SK-N-SH (cell line): ENCODE results near the gene LNX2. TPM values are rescaled to one million over a fixed set of nuclear protein-coding genes. Genes with fewer than 3 reads are reported as not detected.

Experiments
- CTCF ChIA-PET: fragments of 300-600, 350-600 bp; formaldehyde crosslinking; extraction: SDS; loops from one replicate; lab custom pipeline; 2021; lab: Yijun Ruan, JAX
- POLR2A ChIA-PET: fragments of 350-600 bp; sonication (Branson Sonifier 250); formaldehyde crosslinking; extraction: SDS; loops from one replicate; lab custom pipeline; 2020; ENCODE audit warnings: antibody characterized with exemption, inconsistent platforms; lab: Yijun Ruan, JAX
- DNase-seq: peaks from one replicate; pipeline ENCODE4 v3.0.0; 2012
- H2AFZ ChIP-seq: fragments of 200-600 bp; sonication (generic); 2 replicates; pipeline ENCODE4 v1.8.1; 2016; ENCODE audit warnings: antibody characterized with exemption, mild to moderate bottlenecking, low read depth
- H3F3A ChIP-seq: fragments of 200-600 bp; sonication (generic); replicated peaks from 2 replicates; pipeline ENCODE3; 2016; ENCODE audit warnings: antibody characterized with exemption, mild to moderate bottlenecking; ENCODE audit not compliant: insufficient read depth
- H3K27ac ChIP-seq, 2 experiments: fragments of 200-500 bp in 1 of 2; fragments of 200-600 bp in 1 of 2; sonication (Bioruptor generic) in 1 of 2; sonication (generic), shearing (Covaris generic) in 1 of 2; 2 replicates each; pipeline versions ENCODE4 v1.5.1 to v1.6.1; 2014 to 2016; ENCODE audit warnings: low read depth in 2 of 2, inconsistent platforms in 1 of 2, low read length in 1 of 2, mild to moderate bottlenecking in 1 of 2, mixed read lengths in 1 of 2
- H3K27me3 ChIP-seq: fragments of 200-600 bp; sonication (generic), shearing (Covaris generic); 2 replicates; pipeline ENCODE4 v1.6.1; 2016; ENCODE audit warnings: mixed run types; ENCODE audit not compliant: insufficient read depth
- H3K36me3 ChIP-seq, 2 experiments: fragments of 200-500 bp in 1 of 2; fragments of 200-600 bp in 1 of 2; sonication (Bioruptor generic) in 1 of 2; sonication (generic) in 1 of 2; replicated peaks in 1 of 2; 2 replicates each; pipeline versions ENCODE3 to v1.5.1; 2014 to 2016; ENCODE audit warnings: low read length in 1 of 2, mild to moderate bottlenecking in 1 of 2; ENCODE audit not compliant: insufficient read depth in 2 of 2, control insufficient read depth in 1 of 2
- H3K4me1 ChIP-seq, 2 experiments: fragments of 200-500 bp in 1 of 2; fragments of 200-600 bp in 1 of 2; sonication (Bioruptor generic) in 1 of 2; sonication (generic), shearing (Covaris generic) in 1 of 2; 2 replicates each; pipeline versions ENCODE4 v1.5.1 to v1.6.1; 2014 to 2016; ENCODE audit warnings: low read depth in 1 of 2, low read length in 1 of 2, mixed run types in 1 of 2; ENCODE audit not compliant: insufficient read depth in 2 of 2, control insufficient read depth in 1 of 2
- H3K4me2 ChIP-seq: fragments of 200-600 bp; sonication (generic), shearing (Covaris generic); 2 replicates; pipeline ENCODE4 v1.6.1; 2017; ENCODE audit warnings: mixed run types
- H3K4me3 ChIP-seq, 2 experiments: fragments of 200-500 bp in 1 of 2; fragments of 200-600 bp in 1 of 2; sonication (Bioruptor generic) in 1 of 2; sonication (generic), shearing (Covaris generic) in 1 of 2; 2 replicates each; pipeline versions ENCODE4 v1.5.1 to v1.8.1; 2014 to 2016; ENCODE audit warnings: low read depth in 2 of 2, inconsistent platforms in 1 of 2, low read length in 1 of 2, mild to moderate bottlenecking in 1 of 2, mixed read lengths in 1 of 2, moderate library complexity in 1 of 2
- H3K79me2 ChIP-seq: fragments of 200-600 bp; sonication (generic); 2 replicates; pipeline ENCODE4 v1.8.1; 2017; ENCODE audit warnings: mild to moderate bottlenecking; ENCODE audit not compliant: insufficient read depth
- H3K9ac ChIP-seq: fragments of 200-600 bp; sonication (generic); 2 replicates; pipeline ENCODE4 v1.6.1; 2017; ENCODE audit warnings: mixed run types
- H3K9me2 ChIP-seq: fragments of 200-600 bp; sonication (generic); 2 replicates; pipeline ENCODE4 v1.6.1; 2017; ENCODE audit warnings: mixed run types
- H3K9me3 ChIP-seq: fragments of 200-600 bp; sonication (generic); 2 replicates; pipeline ENCODE4 v1.6.1; 2017; ENCODE audit warnings: mixed run types, mild to moderate bottlenecking, moderate library complexity
- H4K20me1 ChIP-seq: fragments of 200-600 bp; sonication (generic); 2 replicates; pipeline ENCODE4 v1.6.1; 2017; ENCODE audit warnings: mild to moderate bottlenecking, mixed run types; ENCODE audit not compliant: insufficient read depth
- CHD2 ChIP-seq: fragments of 150-350 bp; IDR thresholded peaks from 2 replicates; pipeline ENCODE4 v1.6.1; 2018; ENCODE audit warnings: low read length; ENCODE audit not compliant: partially characterized antibody
- ELF1 ChIP-seq: IDR thresholded peaks from 2 replicates; pipeline ENCODE4 v1.4.0; 2012
- EP300 ChIP-seq, 2 experiments: IDR thresholded peaks; 2 replicates each; pipeline versions ENCODE4 v1.4.0 to v1.6.1; 2012; ENCODE audit warnings: borderline replicate concordance in 1 of 2, low read depth in 1 of 2, low read length in 1 of 2
- EZH2phosphoT487 ChIP-seq: fragments of 200-600 bp; sonication (generic); IDR thresholded peaks from 2 replicates; pipeline ENCODE4 v1.6.1; 2017; ENCODE audit warnings: low read depth, mixed run types, mild to moderate bottlenecking, antibody characterized with exemption, moderate library complexity, borderline replicate concordance
- FOSL2 ChIP-seq: IDR thresholded peaks from 2 replicates; pipeline ENCODE4 v1.4.0; 2012; ENCODE audit warnings: low read depth, mild to moderate bottlenecking, moderate library complexity, borderline replicate concordance
- FOXM1 ChIP-seq: IDR thresholded peaks from 2 replicates; pipeline ENCODE4 v1.4.0; 2012; ENCODE audit warnings: low read depth, mild to moderate bottlenecking
- GABPA ChIP-seq: IDR thresholded peaks from 2 replicates; pipeline ENCODE4 v1.4.0; 2012; ENCODE audit warnings: low read depth, mild to moderate bottlenecking
- GATA2 ChIP-seq: sonication (generic); formaldehyde crosslinking; IDR thresholded peaks from 2 replicates; pipeline ENCODE4 v1.5.0; 2020; ENCODE audit warnings: mild to moderate bottlenecking, missing genetic modification reagents
- JUND ChIP-seq: IDR thresholded peaks from 2 replicates; pipeline ENCODE4 v1.4.0; 2012
- NFIC ChIP-seq: IDR thresholded peaks from 2 replicates; pipeline ENCODE4 v1.4.0; 2012; ENCODE audit warnings: borderline replicate concordance
- NRF1 ChIP-seq: IDR thresholded peaks from 2 replicates; pipeline ENCODE4 v1.6.1; 2012; ENCODE audit warnings: low read depth, mild to moderate bottlenecking, low read length
- RAD21 ChIP-seq: IDR thresholded peaks from 2 replicates; pipeline ENCODE4 v1.6.1; 2012; ENCODE audit warnings: mild to moderate bottlenecking, low read length
- RCOR1 ChIP-seq: fragments of 150-350 bp; IDR thresholded peaks from 2 replicates; pipeline ENCODE4 v1.6.1; 2017; ENCODE audit warnings: antibody characterized with exemption, low read length
- SIN3A ChIP-seq: IDR thresholded peaks from 2 replicates; pipeline ENCODE4 v1.6.1; 2012; ENCODE audit warnings: low read depth, mild to moderate bottlenecking, low read length, moderate library complexity, borderline replicate concordance
- SMC3 ChIP-seq: IDR thresholded peaks from 2 replicates; pipeline ENCODE4 v1.6.1; 2012; ENCODE audit warnings: low read depth, low read length, improper control_type of control experiment
- TAF1 ChIP-seq: IDR thresholded peaks from 2 replicates; pipeline ENCODE4 v1.6.1; 2012; ENCODE audit warnings: low read depth, mild to moderate bottlenecking, low read length, moderate library complexity, borderline replicate concordance
- TCF12 ChIP-seq: IDR thresholded peaks from 2 replicates; pipeline ENCODE4 v1.4.0; 2012
- TEAD4 ChIP-seq: IDR thresholded peaks from 2 replicates; pipeline ENCODE4 v1.4.0; 2012; ENCODE audit warnings: mild to moderate bottlenecking, borderline replicate concordance; ENCODE audit not compliant: insufficient read depth
- WGBS: methylation state at CpG from one replicate; pipeline ENCODE4 v1.1.6; 2017; ENCODE audit warnings: low lambda C conversion rate; 5-methylcytosine and 5-hydroxymethylcytosine counted together
- polyA plus RNA-seq, 3 experiments: library from polyadenylated mRNA; depleted of rRNA; stranded (reverse); fragments of >200 nt; gene quantifications; 2 replicates each; pipeline ENCODE4 v1.2.3, GENCODE V29; 2012
- TF ChIP-seq, protein P1 (sequence below): IDR thresholded peaks from 2 replicates; pipeline ENCODE4 v1.6.1; 2012; ENCODE audit warnings: mild to moderate bottlenecking, low read depth, low read length, moderate library complexity
- TF ChIP-seq, protein P2 (sequence below): fragments of 200-600 bp; sonication (generic); IDR thresholded peaks from 2 replicates; pipeline ENCODE4 v1.6.1; 2017; ENCODE audit warnings: antibody characterized with exemption, mild to moderate bottlenecking, moderate library complexity
- TF ChIP-seq, protein P3 (sequence below): IDR thresholded peaks from 2 replicates; pipeline ENCODE4; 2012
- TF ChIP-seq, protein P4 (sequence below): fragments of 150-350 bp; IDR thresholded peaks from 2 replicates; pipeline ENCODE4 v1.6.1; 2016; ENCODE audit warnings: mild to moderate bottlenecking, low read depth, low read length
- TF ChIP-seq, protein P5 (sequence below): IDR thresholded peaks from 2 replicates; pipeline ENCODE4 v1.4.0; 2012; ENCODE audit warnings: low read depth, borderline replicate concordance
- TF ChIP-seq, protein P6 (sequence below): fragments of 150-350 bp; IDR thresholded peaks from 2 replicates; pipeline ENCODE4 v1.6.1; 2017; ENCODE audit warnings: antibody characterized with exemption, low read length, low read depth, borderline replicate concordance
- TF ChIP-seq, protein P7 (sequence below): IDR thresholded peaks from 2 replicates; pipeline ENCODE4 v1.4.0; 2012; ENCODE audit warnings: low read depth

Gene LNX2
- polyA plus RNA-seq, 1 of the 3 experiments (the other 2 are of a cell fraction) = 3.7 TPM

DNA sequence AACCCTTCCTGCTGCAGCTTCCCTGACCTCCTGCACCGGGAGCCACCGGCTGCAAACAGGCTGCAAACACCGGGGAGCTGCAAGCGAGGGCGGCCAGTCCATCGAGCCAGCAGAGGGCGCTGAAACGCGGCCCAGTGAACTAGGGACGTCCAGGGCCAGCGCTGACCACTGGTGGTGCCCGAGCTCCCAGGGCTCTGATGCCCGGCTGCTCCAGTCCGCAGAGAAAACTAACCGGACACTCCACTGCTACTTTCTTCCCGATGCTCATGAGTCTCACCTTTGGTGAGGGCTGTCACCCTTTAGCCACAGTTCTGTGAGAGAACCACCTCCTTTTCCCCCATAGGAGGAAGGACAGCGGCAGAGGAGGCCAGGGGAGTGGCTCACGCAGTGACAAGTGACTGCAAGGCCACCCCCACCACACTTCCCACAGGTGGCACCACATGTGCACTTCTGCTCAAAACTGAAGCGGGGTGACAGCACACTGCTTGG, 87.1 kb downstream of the LNX2 start:
- peaks cover 0 to 3% of the 10 kb centered on the region in 2 experiments; a peak in 1 of 4 replicates for H3K4me1 ChIP-seq
- H3K4me3 ChIP-seq = peak overlapping the region; percentile 42 to 46
- peak overlapping the region; percentile 74; the same call in 1 of the 2 replicates for H2AFZ ChIP-seq
- peak; percentile 85 for DNase-seq
- no peak overlapping the region for H3K9ac ChIP-seq
- no peaks in the 10 kb centered on the region for H3K9me2 ChIP-seq
- H3K9me3 ChIP-seq = no peaks in the 10 kb centered on the region
- no peaks in the 10 kb centered on the region for H3K79me2 ChIP-seq
- H3K4me2 ChIP-seq = peak overlapping the region; percentile 73
- H3F3A ChIP-seq = no peaks in the 10 kb centered on the region
- no peaks in the 10 kb centered on the region for H4K20me1 ChIP-seq
- WGBS = 8% methylated on average over 10 of the region's 19 CpGs
- ChIA-PET POLR2A (interaction anchor here (0.6 kb wide), 1 partner anchor 218 kb away, joined by 3 read pairs; no protein-coding TSS in a partner anchor), CTCF (interaction anchor here (0.5 to 11.2 kb wide), 78 partner anchors 10 to 1125 kb away, joined by 3 to 207 read pairs (median 4); partner anchors contain the start of genes LNX2 and POLR1D)
- H3K27me3 ChIP-seq = peaks cover 7% of the 10 kb centered on the region; the same call in 1 of the 2 replicates
- no peaks in the 10 kb centered on the region for H3K36me3 ChIP-seq
- no peak overlapping the region for H3K27ac ChIP-seq
- TF ChIP-seq EP300 (IDR thresholded peaks at IDR 0.05; ENCODE audit: borderline replicate concordance in 1 of 2, low read depth in 1 of 2, low read length in 1 of 2) (no peak), SMC3 (peak; percentile 99), ELF1 (no peak), FOSL2 (no peak), EZH2phosphoT487 (no peak), GATA2 (no peak), RCOR1 (peak; percentile 16; the same call in 1 of the 2 replicates), SIN3A (no peak), TEAD4 (no peak), NFIC (no peak), NRF1 (no peak), GABPA (no peak), RAD21 (peak; percentile 82), FOXM1 (no peak), JUND (no peak), TAF1 (no peak), CHD2 (peak; percentile 11), TCF12 (no peak)
- TF ChIP-seq, protein P1, sequence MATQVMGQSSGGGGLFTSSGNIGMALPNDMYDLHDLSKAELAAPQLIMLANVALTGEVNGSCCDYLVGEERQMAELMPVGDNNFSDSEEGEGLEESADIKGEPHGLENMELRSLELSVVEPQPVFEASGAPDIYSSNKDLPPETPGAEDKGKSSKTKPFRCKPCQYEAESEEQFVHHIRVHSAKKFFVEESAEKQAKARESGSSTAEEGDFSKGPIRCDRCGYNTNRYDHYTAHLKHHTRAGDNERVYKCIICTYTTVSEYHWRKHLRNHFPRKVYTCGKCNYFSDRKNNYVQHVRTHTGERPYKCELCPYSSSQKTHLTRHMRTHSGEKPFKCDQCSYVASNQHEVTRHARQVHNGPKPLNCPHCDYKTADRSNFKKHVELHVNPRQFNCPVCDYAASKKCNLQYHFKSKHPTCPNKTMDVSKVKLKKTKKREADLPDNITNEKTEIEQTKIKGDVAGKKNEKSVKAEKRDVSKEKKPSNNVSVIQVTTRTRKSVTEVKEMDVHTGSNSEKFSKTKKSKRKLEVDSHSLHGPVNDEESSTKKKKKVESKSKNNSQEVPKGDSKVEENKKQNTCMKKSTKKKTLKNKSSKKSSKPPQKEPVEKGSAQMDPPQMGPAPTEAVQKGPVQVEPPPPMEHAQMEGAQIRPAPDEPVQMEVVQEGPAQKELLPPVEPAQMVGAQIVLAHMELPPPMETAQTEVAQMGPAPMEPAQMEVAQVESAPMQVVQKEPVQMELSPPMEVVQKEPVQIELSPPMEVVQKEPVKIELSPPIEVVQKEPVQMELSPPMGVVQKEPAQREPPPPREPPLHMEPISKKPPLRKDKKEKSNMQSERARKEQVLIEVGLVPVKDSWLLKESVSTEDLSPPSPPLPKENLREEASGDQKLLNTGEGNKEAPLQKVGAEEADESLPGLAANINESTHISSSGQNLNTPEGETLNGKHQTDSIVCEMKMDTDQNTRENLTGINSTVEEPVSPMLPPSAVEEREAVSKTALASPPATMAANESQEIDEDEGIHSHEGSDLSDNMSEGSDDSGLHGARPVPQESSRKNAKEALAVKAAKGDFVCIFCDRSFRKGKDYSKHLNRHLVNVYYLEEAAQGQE = no peak
- TF ChIP-seq, protein P2, sequence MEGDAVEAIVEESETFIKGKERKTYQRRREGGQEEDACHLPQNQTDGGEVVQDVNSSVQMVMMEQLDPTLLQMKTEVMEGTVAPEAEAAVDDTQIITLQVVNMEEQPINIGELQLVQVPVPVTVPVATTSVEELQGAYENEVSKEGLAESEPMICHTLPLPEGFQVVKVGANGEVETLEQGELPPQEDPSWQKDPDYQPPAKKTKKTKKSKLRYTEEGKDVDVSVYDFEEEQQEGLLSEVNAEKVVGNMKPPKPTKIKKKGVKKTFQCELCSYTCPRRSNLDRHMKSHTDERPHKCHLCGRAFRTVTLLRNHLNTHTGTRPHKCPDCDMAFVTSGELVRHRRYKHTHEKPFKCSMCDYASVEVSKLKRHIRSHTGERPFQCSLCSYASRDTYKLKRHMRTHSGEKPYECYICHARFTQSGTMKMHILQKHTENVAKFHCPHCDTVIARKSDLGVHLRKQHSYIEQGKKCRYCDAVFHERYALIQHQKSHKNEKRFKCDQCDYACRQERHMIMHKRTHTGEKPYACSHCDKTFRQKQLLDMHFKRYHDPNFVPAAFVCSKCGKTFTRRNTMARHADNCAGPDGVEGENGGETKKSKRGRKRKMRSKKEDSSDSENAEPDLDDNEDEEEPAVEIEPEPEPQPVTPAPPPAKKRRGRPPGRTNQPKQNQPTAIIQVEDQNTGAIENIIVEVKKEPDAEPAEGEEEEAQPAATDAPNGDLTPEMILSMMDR = peak; percentile 93
- TF ChIP-seq, protein P3, sequence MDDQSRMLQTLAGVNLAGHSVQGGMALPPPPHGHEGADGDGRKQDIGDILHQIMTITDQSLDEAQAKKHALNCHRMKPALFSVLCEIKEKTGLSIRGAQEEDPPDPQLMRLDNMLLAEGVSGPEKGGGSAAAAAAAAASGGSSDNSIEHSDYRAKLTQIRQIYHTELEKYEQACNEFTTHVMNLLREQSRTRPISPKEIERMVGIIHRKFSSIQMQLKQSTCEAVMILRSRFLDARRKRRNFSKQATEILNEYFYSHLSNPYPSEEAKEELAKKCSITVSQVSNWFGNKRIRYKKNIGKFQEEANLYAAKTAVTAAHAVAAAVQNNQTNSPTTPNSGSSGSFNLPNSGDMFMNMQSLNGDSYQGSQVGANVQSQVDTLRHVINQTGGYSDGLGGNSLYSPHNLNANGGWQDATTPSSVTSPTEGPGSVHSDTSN = no peak
- TF ChIP-seq, protein P4, sequence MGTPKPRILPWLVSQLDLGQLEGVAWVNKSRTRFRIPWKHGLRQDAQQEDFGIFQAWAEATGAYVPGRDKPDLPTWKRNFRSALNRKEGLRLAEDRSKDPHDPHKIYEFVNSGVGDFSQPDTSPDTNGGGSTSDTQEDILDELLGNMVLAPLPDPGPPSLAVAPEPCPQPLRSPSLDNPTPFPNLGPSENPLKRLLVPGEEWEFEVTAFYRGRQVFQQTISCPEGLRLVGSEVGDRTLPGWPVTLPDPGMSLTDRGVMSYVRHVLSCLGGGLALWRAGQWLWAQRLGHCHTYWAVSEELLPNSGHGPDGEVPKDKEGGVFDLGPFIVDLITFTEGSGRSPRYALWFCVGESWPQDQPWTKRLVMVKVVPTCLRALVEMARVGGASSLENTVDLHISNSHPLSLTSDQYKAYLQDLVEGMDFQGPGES = no peak
- TF ChIP-seq, protein P5, sequence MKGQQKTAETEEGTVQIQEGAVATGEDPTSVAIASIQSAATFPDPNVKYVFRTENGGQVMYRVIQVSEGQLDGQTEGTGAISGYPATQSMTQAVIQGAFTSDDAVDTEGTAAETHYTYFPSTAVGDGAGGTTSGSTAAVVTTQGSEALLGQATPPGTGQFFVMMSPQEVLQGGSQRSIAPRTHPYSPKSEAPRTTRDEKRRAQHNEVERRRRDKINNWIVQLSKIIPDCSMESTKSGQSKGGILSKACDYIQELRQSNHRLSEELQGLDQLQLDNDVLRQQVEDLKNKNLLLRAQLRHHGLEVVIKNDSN = no peak
- TF ChIP-seq, protein P6, sequence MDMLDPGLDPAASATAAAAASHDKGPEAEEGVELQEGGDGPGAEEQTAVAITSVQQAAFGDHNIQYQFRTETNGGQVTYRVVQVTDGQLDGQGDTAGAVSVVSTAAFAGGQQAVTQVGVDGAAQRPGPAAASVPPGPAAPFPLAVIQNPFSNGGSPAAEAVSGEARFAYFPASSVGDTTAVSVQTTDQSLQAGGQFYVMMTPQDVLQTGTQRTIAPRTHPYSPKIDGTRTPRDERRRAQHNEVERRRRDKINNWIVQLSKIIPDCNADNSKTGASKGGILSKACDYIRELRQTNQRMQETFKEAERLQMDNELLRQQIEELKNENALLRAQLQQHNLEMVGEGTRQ = no peak
- TF ChIP-seq, protein P7, sequence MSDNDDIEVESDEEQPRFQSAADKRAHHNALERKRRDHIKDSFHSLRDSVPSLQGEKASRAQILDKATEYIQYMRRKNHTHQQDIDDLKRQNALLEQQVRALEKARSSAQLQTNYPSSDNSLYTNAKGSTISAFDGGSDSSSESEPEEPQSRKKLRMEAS = no peak
